HG02623 (cell line): ENCODE data around the gene LGR5.
A peak's percentile ranks its signal among the peaks of the same experiment; 100 is the strongest.

Experiments used
- ATAC-seq: cut with Tn5 transposase; IDR thresholded peaks from one replicate; pipeline ENCODE4 v1.9.1; 2021; ENCODE audit warnings: moderate library complexity; ENCODE audit not compliant: unreplicated experiment

The LGR5 gene

GRCh38 chr12:71439613-71440344 is at the start of gene LGR5:
Gene LGR5, plus strand, starts transcription at chr12:71439798. Its CDS starts 283 bp downstream, at chr12:71440081.
- ATAC-seq = no peak

- ATAC-seq = peak; percentile 96
Observed at GRCh38 chr12:71392521-71393145, 47.0 kb upstream of the LGR5 start.

GRCh38 chr12:71393625-71394024 is 46.0 kb upstream of the LGR5 start:
- ATAC-seq = no peak

GRCh38 chr12:71397433-71397954 is 42.1 kb upstream of the LGR5 start:
- no peak for ATAC-seq

GRCh38 chr12:71399197-71399596 is 40.4 kb upstream of the LGR5 start:
- ATAC-seq = no peak

- no peak for ATAC-seq
Observed at GRCh38 chr12:71400481-71400880, 39.1 kb upstream of the LGR5 start.

- ATAC-seq = no peak
Observed at GRCh38 chr12:71405884-71406283, 33.7 kb upstream of the LGR5 start.

- ATAC-seq = no peak
Observed at GRCh38 chr12:71407732-71408131, 31.9 kb upstream of the LGR5 start.

- no peak for ATAC-seq
Observed at GRCh38 chr12:71410844-71411243, 28.8 kb upstream of the LGR5 start.

GRCh38 chr12:71411635-71412034 is 28.0 kb upstream of the LGR5 start:
- ATAC-seq = no peak

- ATAC-seq = peak; percentile 82
Observed at GRCh38 chr12:71415336-71416231, 24.0 kb upstream of the LGR5 start.

- ATAC-seq = no peak
Observed at GRCh38 chr12:71417181-71417580, 22.4 kb upstream of the LGR5 start.

GRCh38 chr12:71420775-71421406 is 18.7 kb upstream of the LGR5 start:
- ATAC-seq = no peak

GRCh38 chr12:71425568-71426299 is 13.9 kb upstream of the LGR5 start:
- no peak for ATAC-seq

GRCh38 chr12:71426300-71427047 is 13.1 kb upstream of the LGR5 start:
- no peak for ATAC-seq

GRCh38 chr12:71430756-71431155 is 8.8 kb upstream of the LGR5 start:
- ATAC-seq = no peak

- ATAC-seq = no peak
Observed at GRCh38 chr12:71431991-71432390, 7.6 kb upstream of the LGR5 start.

- no peak for ATAC-seq
Observed at GRCh38 chr12:71432936-71433335, 6.7 kb upstream of the LGR5 start.

GRCh38 chr12:71436696-71437095 is 2.9 kb upstream of the LGR5 start:
- no peak for ATAC-seq
